Islet precursor cell (in vitro differentiated cells): ENCODE measurements around the gene TMED10.
"Not testable (repeated sequence)": the region's sequence is repeated elsewhere in the genome, so short reads cannot be mapped to it uniquely, and the experiment has no call there.

Experiments used
- DNase-seq: peaks from one replicate; pipeline ENCODE4 v3.0.0-alpha.2; 2018

Gene TMED10

DNA sequence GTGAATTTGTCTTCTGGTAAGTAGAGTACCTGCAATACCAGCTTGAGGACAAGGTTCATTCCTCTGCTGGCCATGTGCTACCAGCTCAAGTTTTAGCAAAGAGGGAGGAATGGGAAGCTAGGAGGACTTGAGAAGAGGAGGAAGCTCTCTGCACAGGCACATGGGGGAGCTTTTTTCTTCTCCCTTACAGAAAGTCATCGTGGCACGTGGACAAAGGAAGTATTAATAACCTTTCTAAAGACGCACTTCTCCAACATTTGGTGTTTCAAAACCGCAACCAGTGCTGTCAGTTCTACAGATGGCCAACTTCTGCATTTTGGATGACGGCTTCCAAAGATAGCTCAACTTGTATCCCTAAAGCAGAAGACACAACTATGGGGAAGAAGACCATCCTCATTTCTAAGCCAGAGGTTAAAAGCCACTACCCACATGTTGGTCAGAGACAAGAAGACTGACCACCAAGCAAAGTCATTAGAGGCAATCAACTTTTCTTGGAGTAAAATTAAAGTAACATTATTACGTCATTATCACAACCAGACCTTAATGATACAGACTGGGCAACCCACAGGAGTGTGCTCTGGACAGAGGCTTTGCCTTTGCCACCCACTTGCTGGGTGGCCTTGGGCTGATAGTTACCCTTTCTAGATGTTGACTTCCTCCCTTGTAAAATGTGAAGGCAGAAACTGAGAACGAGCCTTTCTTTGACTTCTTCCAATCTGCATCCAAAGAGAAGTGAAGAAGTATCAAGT is 12.3 kb upstream of the TMED10 start:
- no peak for DNase-seq

DNA sequence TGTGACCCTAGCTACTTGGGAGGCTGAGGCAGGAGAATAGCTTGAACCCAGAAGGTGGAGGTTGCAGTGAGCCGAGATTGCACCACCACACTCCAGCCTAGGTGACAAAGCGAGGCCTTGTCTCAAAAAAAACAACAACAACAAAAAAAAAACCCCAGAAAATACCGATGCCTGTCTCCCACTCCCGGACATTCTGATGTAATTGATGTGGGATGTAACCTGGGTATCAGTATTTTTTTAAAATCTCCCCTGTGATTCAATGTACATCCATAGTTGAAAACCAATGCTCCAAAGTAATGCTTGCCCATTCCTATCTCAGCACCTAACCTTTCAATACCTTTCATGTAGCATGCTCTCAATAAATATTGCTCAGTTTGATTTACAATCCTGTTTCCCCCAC is 11.7 kb upstream of the TMED10 start:
- DNase-seq: no peak

DNA sequence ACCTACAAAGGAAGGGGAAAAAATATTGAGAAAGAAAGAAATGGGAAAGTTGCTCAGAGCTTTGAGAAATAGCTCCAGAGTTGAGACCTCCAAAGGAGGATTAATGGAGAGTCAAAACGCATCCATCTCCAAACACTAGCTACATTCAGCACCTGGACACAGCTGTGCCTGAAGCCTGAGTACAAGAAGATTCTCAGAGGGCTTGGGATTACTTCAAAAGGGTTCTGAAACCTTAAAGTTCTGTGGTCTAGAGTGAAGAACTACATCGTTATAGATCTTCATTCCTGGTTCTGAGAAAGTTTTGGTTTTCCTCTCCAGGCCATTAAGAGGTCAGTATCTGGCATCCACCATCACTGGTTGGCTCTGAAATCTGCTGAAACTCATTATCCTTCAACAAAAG is 10.5 kb upstream of the TMED10 start:
- DNase-seq: no peak

DNA sequence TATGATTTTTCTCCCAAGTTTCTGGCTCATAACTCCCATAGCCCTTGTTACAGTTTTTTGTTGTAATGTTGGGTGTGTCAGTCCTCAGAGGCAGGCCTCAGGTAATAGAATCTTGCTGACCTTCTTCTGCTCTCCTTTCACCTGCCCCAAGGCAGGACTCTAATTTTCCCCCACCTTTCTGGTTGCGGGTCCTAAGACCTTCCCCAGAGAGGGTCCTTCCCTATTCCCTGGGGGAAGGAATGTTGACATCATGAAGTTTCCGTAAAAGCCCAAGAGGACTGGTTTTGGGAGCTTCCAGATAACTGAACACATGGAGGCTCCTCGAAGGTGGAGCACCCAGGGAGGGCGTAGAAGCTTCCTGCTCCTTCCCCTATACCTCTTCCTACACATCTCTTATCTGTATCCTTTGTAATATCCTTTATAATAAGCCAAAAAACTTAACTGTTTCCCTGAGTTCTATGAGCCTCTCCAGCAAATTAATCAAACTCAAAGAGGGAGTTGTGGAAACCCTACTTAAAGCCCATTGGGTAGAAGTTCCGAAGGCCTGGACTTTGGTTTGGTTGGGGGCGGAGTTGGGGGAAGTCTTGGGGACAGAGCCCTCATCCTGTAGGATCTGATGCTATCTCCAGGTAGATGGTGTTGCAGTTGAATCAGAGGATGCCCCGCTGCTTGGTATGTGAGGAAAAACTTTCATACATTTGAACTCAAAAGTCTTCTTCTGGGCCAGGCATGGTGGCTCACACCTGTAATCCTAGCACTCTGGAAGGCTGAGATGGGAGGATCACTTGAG is 9.0 kb upstream of the TMED10 start:
- DNase-seq: no peak

DNA sequence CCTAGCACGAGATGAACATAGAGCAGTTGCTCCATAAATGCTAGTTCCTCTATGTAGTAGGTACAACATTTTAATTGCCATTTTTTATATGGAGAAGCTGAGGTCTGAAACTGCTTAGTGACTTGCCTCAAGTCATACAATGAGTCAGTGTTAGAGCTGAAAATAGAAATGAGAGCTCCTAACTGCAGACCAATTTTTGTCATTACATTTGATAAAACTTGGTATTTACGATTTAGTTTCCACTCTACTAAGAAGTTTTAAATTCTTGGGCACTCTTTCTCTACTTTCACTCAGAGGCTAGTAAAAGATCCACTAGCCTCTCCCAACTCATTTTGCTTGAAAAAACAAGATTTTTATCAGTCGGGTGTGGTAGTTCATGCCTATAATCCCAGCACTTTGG is 8.1 kb upstream of the TMED10 start:
- no peak for DNase-seq

DNA sequence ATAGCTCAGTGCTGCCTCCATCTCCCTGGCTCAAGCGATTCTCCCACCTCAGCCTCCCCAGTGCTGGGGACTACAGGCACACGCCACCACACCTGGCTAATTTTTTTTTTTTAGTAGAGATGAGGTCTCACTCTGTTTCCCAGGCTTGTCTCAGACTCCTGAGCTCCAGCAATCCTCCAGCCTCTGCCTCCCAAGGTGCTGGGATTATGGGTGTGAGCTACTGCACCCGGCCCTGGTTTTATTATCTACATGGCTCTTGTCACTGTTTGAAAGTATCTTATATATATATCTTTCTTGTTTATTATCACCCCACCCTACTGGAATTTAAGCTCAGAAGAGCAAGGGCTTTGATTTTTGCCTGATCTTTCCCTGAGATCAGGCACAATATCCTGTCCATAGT is 7.6 kb upstream of the TMED10 start:
- no peak for DNase-seq

DNA sequence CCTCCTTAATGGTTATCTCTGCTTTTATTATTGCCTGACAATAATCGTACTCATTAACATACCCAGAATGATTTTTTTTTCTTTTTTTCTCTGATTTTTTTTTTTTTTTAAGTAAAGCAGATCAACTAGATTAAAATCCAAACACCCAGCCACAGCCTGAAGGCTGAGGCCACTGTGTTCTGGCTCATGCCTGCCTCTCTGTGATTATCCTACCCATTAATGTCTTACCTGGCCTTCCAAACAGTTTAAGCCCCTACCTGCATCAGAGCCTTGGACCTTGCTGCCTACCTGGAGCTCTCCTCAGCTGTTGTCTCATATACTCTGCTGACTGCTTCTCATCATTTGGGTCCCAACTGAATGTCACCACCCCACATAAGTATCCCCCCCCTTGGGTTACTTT is 6.8 kb upstream of the TMED10 start:
- no peak for DNase-seq

DNA sequence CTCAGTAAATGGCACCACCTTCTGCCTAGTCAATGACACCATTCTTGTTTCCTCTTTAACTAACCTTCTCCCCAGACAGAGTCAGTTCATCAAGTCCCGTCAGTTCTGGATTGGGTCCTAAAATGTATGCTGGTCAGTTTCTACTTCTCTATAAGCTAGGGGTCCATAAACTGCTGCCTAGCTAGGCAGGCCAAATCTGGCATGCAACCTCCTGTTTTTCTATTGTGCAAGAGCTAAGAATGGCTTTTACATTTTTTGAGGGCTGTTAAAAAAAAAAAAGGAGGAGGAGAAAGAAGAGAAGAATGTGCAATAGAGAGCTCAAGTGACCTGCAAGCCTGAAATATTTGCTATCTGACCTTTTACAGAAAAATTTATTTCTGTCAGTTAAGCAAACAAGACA is 6.4 kb upstream of the TMED10 start:
- DNase-seq: no peak

DNA sequence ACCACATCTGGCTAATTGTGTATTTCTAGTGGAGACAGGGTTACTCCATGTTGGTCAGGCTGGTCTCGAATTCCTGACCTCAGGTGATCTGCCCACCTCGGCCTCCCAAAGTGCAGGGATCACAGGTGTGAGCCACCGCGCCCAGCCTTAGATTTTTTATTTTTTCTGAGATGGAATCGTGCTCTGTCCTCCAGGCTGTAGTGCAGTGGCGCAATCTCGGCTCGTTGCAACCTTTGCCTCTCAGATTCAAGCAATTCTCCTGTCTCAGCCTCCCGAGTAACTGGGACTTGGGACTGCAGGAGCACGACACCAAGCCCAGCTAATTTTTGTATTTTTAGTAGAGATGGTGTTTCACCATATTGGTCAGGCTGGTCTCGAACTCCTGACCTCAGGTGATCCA is 5.8 kb upstream of the TMED10 start:
- DNase-seq: not testable (repeated sequence)

DNA sequence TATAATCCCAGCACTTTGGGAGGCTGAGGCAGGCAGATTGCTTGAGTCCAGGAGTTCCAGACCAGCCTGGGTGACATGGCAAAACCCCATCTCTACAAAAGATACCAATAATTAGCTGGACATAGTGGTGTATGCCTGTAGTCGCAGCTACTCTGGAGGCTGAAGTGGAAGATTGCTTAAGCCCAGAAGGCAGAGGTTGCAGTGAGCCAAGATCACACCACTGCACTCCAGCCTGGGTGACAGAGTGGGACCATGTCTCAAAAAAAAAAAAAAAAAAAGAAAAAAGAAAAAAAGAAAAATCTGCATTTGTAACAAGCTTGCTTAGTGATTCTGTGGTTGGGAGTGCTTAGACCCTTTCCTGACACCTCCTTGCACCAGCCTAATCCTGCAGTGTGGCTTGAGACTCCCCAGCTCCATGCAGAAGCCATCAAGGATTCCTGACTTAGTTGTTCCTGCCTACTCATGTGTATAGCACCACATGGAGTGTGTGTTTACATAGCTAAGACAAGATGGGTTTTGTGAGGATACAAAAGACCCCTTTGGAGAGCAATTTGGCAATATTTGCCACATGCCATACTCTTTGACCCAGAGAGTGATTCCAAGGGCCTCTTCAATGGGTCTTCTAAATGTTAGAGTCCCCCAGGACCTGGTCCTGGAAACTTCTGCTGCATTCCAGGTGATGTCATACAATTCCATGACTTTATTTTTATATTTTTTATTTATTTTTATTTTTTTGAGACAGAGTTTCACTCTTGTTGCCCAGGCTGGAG is 5.1 kb upstream of the TMED10 start:
- DNase-seq: no peak

DNA sequence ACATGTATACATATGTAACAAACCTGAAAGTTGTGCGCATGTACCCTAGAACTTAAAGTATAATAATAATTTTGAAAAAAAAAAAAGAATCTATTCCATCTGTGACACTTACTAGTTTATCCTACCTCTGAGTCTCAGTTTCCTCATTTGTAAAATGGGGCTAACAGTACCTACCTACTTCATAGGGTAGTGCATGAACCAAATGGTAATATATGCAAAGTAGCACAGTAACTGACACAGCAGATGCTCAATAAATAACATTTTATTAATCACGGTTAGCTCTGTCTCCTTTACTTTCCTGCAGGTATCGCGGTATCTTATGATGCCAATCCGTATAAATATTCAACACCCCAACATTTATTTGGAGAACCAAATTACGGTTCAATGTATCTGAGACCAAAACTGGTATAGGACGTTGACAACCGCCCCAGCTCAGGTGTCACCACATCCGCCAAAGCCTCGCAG is 703 bp downstream of the TMED10 start:
- no peak for DNase-seq

DNA sequence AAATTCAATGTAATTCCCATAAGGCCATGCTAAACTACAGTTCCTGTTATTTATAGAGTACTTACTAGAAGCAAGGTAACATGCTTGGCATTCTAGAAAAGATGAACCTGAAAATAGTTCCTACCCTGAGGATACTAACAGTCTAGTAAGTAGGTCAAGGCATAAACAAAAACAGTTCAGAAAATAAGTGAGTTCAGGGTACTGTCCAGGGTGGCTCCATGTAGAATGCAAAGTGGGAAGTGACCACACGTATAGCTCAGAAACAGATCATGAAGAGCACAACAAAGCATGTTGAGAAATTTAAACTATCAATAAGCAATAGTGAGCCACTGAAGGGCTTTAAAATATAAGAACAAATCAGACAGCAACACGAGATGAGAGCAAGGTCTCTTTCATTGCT is 2.3 kb downstream of the TMED10 start:
- DNase-seq: no peak

DNA sequence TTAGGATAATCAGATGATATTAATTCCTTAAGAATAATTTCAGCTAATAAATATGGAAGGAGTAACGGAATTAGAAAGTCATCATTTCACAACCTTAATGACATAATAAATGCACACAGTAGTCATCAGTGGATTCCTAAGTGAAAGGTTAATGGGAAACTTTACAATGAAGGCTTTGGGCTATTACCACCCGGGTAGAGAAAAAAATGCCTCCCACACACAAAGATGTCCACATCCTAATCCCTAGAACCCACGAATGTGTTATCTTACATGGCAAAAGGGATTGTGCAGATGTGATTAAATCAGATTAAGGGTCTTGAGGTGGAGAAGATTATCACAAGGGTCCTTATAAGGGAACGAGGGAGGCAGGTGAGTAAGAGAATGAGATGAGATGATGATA is 5.6 kb downstream of the TMED10 start:
- no peak for DNase-seq

DNA sequence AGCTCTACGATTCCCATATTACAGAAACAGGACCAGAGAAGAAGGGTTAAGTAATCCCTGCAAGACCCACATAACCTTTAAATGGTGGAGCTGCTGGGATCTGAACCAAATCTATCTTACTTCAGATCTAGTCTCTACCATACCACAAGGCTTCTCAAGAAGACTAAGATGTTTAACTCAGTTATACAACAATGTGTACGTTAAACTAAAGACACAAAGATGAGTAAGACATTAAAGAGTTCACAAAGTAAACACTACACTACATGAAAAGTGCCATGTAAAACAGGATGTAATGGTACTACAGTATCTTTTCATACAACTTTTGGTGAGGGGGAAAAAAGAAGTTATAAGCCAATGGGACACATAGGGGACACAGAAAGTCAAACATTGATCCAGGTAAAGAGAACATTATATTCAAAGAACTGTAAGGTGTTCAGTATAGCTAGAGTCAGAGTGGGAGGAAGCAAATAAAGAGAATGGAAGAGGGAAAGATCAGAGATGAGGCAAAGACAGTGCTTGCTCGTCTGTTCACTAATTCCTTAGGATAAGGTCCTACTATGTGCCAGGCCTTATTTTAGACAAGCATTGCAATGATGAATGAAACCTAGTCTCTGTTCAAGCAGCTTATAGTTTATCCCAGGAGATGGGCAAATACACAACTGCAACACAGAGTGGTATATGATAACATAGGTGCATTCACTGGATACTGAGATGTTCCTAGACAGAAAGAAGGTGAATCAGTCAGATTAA is 7.7 kb downstream of the TMED10 start:
- no peak for DNase-seq

DNA sequence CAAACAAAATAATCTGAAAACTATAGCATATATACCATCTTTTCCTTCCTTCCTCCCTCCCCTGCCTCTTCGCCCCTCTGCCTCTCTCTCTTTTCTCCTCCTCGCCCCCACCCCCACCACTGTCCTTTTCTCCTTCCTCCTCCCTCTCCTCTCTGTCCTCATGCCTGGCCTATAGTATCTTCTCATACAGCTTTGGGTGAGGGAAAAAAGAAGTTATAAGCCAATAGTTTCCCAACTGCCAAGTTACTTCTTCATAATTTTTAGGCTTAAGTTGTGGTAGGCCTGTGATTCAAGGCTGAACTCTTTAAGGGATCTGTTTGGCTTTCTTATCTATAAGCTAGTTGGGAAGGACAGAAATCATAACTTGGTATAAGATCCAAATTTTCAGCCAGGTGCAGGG is 9.1 kb downstream of the TMED10 start:
- no peak for DNase-seq

DNA sequence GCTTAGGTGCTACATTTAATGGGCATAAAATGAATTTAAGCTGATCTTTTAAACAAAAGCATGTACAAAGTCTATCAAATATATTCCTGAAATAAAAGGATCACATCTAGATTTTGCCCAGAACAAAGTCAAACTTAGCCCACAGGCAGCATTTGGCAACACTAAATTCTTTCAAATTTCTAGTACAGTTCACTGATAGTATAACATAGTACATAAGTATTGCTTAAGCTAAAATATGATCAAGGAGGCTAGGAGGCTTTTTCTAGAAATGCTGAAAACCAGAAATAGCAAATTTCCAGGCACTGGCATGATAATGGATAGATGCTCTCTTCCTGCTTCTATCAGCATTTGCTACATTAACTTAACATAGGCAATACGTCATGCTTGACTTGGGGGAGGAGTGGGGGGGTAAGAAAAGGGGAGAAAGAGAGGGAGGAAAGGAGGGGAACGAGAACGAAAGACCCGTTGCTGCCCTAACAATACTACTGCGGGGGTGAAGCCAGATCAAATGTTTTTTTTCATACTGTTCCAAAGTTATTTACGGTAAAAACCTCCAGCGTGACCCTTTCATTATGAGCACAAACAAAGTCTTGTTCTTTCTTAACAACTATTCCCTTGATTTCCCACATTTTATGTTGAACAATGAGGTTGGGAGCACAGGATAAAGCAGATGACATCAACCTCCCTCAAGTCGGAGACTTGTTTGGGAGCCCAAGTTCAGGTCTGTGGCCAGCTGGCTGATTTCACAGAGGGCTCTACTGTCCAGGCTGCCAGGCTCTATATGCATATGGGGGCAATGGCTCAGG is 10.6 kb downstream of the TMED10 start:
- DNase-seq: no peak

DNA sequence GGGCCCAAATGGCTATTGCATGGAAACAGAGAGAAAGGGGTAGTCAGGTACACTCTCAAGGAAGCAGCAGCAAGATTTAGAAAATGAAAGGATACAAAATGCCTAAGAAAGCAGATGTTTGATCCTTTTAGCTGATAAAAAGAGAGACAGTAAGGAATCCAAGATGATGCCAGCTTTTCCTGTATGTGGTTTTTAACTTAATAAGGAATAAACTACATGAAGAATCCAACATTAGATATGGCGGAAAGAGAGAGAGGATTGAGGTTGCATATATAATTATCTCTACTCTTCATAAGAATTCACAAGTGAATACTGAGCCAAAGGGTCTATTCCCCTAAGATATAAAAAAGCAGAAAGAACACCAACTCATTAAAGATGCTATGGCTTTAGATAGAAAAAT is 11.6 kb downstream of the TMED10 start:
- no peak for DNase-seq

DNA sequence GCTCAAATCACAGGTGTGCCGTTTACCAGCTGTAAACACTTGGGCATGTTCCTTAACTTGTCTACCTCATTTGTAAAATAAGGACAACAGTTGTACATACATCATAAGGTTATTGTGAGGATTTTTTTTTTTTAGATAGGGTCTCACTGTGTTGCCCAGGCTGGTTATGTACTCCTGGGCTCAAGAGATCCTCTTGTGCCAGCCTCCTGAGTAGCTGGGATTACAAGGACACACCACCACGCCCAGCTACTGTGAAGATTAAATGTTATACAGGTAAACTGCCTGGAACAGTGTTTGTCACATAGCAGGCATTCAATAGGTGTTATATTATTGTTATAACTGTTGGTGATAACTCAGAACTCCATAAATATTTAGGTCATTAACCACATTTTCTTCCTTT is 12.7 kb downstream of the TMED10 start:
- no peak for DNase-seq

DNA sequence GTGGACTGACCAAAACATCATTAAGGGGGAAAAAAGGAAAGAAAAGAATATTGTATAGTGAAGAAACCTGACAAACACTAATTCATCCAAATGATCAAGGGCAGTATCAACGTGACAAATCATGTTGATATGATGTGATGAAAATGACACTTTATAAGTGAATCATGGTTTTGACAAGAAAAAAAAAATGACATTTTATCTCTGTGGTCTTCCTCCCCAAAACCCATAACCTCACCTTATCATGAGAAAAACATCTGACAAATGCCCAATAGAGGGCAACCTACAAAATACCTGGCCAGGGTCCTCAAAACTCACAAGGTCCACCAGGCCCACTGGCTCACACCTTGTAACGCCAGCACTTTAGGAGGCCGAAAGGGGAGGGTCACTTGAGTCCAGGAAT is 13.8 kb downstream of the TMED10 start:
- DNase-seq: no peak

DNA sequence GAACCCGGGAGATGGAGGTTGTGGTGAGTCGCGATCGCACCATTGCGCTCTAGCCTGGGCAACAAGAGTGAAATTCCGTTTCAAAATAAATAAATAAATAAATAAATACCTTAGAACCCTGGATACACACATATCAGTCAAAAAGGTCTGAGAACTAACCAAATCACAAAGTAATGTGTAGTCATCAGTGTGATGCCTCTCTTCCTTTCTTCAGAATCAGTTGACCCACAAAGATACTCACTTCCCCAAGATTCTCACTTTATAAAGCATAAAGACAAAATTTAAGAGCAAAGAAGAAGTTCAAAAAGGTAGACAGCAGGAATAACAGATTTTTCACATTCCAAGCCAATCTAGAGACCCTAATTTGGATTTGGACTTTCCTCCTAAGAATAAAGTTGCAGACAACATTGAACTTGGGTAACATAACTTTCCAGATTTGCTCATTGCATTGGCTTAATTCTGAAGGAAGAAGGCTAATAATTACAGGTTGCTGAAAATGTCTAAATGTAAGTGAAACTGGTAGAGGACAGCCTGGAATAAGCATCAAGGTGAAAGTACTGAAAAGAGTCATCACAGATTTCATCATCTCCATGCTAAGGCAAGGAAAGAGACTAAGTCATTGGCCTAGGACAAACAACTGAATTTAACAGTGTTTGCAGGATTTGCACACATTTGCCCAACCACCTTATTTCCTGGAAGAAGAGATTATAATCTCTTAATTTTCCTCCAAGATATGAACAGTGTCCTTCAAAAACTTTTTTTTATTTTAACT is 17.4 kb downstream of the TMED10 start:
- no peak for DNase-seq

DNA sequence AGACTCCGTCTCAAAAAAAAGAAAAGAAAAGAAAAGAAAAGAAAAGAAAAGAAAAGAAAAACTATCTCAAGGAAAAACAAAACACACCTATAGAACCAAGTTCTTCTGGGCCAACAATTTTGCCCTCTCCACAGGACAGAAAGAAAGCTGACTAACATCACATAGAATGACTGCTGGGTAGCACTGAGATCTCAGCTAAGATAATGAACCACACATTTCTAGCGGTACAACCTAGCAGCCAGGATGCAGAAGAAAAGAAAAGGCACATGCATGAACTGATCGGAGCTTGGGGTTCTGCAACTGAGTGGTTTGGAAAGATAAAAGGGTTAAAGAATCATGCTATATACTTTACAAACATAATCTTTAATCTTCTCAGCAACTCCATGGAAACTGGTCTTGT is 19.5 kb downstream of the TMED10 start:
- peak; percentile 44 for DNase-seq
